H1 (cell line): ENCODE results near the gene TNFRSF18. TPM values are rescaled to one million over a fixed set of nuclear protein-coding genes. Genes with fewer than 3 reads are reported as not detected.

Source experiments
- CTCF ChIA-PET: fragments of 300-600 bp; sonication (Branson Sonifier 250); formaldehyde crosslinking; loops from one replicate; lab custom pipeline; 2021; ENCODE audit not compliant: partially characterized antibody; lab: Charles Lee
- POLR2A ChIA-PET: fragments of 300-600 bp; sonication (Branson Sonifier 250); formaldehyde crosslinking; loops from one replicate; lab custom pipeline; 2021; ENCODE audit warnings: inconsistent platforms; ENCODE audit not compliant: partially characterized antibody; lab: Charles Lee
- DNase-seq, 2 experiments: peaks; one replicate each; pipeline versions ENCODE4 v3.0.0 to v3.0.0-alpha.2; 2010 to 2022; ENCODE audit warnings: low spot score in 2 of 2, low read depth in 1 of 2, mixed read lengths in 1 of 2
- FAIRE-seq: peaks from 2 replicates; lab custom pipeline; 2011; peaks lifted over from hg19 to GRCh38; lab: Jason Lieb, UNC
- H2AFZ ChIP-seq: 2 replicates; pipeline ENCODE4 v1.8.1; 2012; ENCODE audit warnings: low read length, inconsistent platforms
- H2AK5ac ChIP-seq: 2 replicates; pipeline ENCODE4 v1.6.1; 2013; ENCODE audit warnings: low read depth, low read length
- H2BK120ac ChIP-seq: replicated peaks from 2 replicates; pipeline ENCODE3; 2013; ENCODE audit warnings: low read depth, low read length, inconsistent platforms
- H2BK12ac ChIP-seq: 2 replicates; pipeline ENCODE4 v1.6.1; 2013; ENCODE audit warnings: low read depth, low read length
- H2BK15ac ChIP-seq: 2 replicates; pipeline ENCODE4 v1.6.1; 2013; ENCODE audit warnings: low read length
- H2BK20ac ChIP-seq: 2 replicates; pipeline ENCODE4 v1.6.1; 2013; ENCODE audit warnings: low read length
- H2BK5ac ChIP-seq: 2 replicates; pipeline ENCODE4 v1.6.1; 2013; ENCODE audit warnings: low read depth, low read length
- H3K14ac ChIP-seq: 2 replicates; pipeline ENCODE4 v1.6.1; 2013; ENCODE audit warnings: inconsistent platforms; ENCODE audit not compliant: insufficient read length
- H3K18ac ChIP-seq: 2 replicates; pipeline ENCODE4 v1.6.1; 2013; ENCODE audit warnings: low read length; ENCODE audit errors: extremely low read depth
- H3K23ac ChIP-seq: 2 replicates; pipeline ENCODE4 v1.6.1; 2013; ENCODE audit warnings: inconsistent platforms; ENCODE audit not compliant: insufficient read length
- H3K23me2 ChIP-seq: 2 replicates; pipeline ENCODE4 v1.6.1; 2013; ENCODE audit warnings: low read depth, low read length
- H3K27ac ChIP-seq: 2 replicates; pipeline ENCODE4 v1.6.1; 2011; ENCODE audit warnings: low read depth, low read length, inconsistent platforms
- H3K27me3 ChIP-seq, 4 experiments: replicated peaks in 1 of 4; 1 replicate in 1 of 4; 2 replicates in 3 of 4; pipeline versions ENCODE4 v1.6.1 to v1.8.1; 2011 to 2013; ENCODE audit warnings: low read length in 3 of 4, mild to moderate bottlenecking in 3 of 4, inconsistent platforms in 2 of 4, mixed read lengths in 2 of 4, moderate library complexity in 1 of 4; ENCODE audit not compliant: control insufficient read depth in 3 of 4, insufficient read depth in 3 of 4; ENCODE audit errors: extremely low read depth in 1 of 4
- H3K36me3 ChIP-seq, 4 experiments: 2 replicates each; pipeline versions ENCODE4 v1.6.1 to v1.8.1; 2011 to 2013; ENCODE audit warnings: mild to moderate bottlenecking in 4 of 4, low read length in 3 of 4, moderate library complexity in 2 of 4, control low read depth in 1 of 4, inconsistent platforms in 1 of 4; ENCODE audit not compliant: insufficient read depth in 4 of 4, control insufficient read depth in 2 of 4
- H3K4ac ChIP-seq: replicated peaks from 2 replicates; pipeline ENCODE3; 2013; ENCODE audit warnings: low read length, low read depth, mixed read lengths, inconsistent platforms; ENCODE audit not compliant: insufficient read length
- H3K4me1 ChIP-seq, 4 experiments: replicated peaks in 1 of 4; 1 replicate in 1 of 4; 2 replicates in 3 of 4; pipeline versions ENCODE4 v1.6.1 to v1.8.1; 2011 to 2013; ENCODE audit warnings: low read length in 3 of 4, inconsistent platforms in 2 of 4, mixed read lengths in 1 of 4; ENCODE audit not compliant: insufficient read depth in 4 of 4, control insufficient read depth in 3 of 4
- H3K4me2 ChIP-seq, 2 experiments: 2 replicates each; pipeline versions ENCODE4 v1.6.1 to v1.8.1; 2011 to 2013; ENCODE audit warnings: low read depth in 2 of 2, low read length in 2 of 2, control low read depth in 1 of 2, inconsistent platforms in 1 of 2, mild to moderate bottlenecking in 1 of 2; ENCODE audit not compliant: insufficient read depth in 1 of 2
- H3K4me3 ChIP-seq, 4 experiments: fragments of 200-600, 300-600 bp in 1 of 4; sonication (generic), shearing (Covaris generic), sonication (Bioruptor Twin) in 1 of 4; 2 replicates each; pipeline versions ENCODE4 v1.5.1 to v1.8.1; 2011 to 2016; ENCODE audit warnings: low read length in 4 of 4, low read depth in 3 of 4, control low read depth in 2 of 4, inconsistent platforms in 2 of 4, mild to moderate bottlenecking in 2 of 4, mixed read lengths in 1 of 4, moderate library complexity in 1 of 4; ENCODE audit not compliant: insufficient read depth in 2 of 4; ENCODE audit errors: extremely low read depth in 1 of 4
- H3K56ac ChIP-seq: replicated peaks from 2 replicates; pipeline ENCODE3; 2013; ENCODE audit warnings: low read depth, mild to moderate bottlenecking, mixed read lengths, low read length, inconsistent platforms; ENCODE audit not compliant: insufficient read length
- H3K79me1 ChIP-seq: 2 replicates; pipeline ENCODE4 v1.6.1; 2013; ENCODE audit warnings: low read depth, low read length, control low read depth
- H3K79me2 ChIP-seq, 2 experiments: 2 replicates each; pipeline versions ENCODE4 v1.6.1 to v1.8.1; 2012 to 2013; ENCODE audit warnings: low read length in 2 of 2, mild to moderate bottlenecking in 2 of 2, inconsistent platforms in 1 of 2; ENCODE audit not compliant: insufficient read depth in 2 of 2, control insufficient read depth in 1 of 2
- H3K9ac ChIP-seq, 4 experiments: replicated peaks in 1 of 4; 1 replicate in 1 of 4; 2 replicates in 3 of 4; pipeline versions ENCODE4 v1.6.1 to v1.8.1; 2011 to 2013; ENCODE audit warnings: low read depth in 3 of 4, low read length in 3 of 4, control low read depth in 2 of 4, mild to moderate bottlenecking in 2 of 4, moderate library complexity in 2 of 4, inconsistent platforms in 1 of 4; ENCODE audit errors: extremely low read depth in 1 of 4
- H3K9me3 ChIP-seq, 2 experiments: 2 replicates each; pipeline versions ENCODE4 v1.6.1 to v1.8.1; 2012 to 2013; ENCODE audit warnings: mild to moderate bottlenecking in 2 of 2, moderate library complexity in 2 of 2, control low read depth in 1 of 2, inconsistent platforms in 1 of 2, low read depth in 1 of 2, low read length in 1 of 2, mixed read lengths in 1 of 2; ENCODE audit not compliant: insufficient read depth in 2 of 2
- H4K20me1 ChIP-seq, 2 experiments: replicated peaks in 1 of 2; 2 replicates each; pipeline versions ENCODE3 to v1.8.1; 2011 to 2013; ENCODE audit warnings: inconsistent platforms in 2 of 2, low read length in 2 of 2, mild to moderate bottlenecking in 1 of 2; ENCODE audit not compliant: insufficient read depth in 2 of 2, control insufficient read depth in 1 of 2
- H4K5ac ChIP-seq: 2 replicates; pipeline ENCODE4 v1.6.1; 2013; ENCODE audit warnings: low read length, low read depth, mixed read lengths, inconsistent platforms; ENCODE audit not compliant: insufficient read length
- H4K8ac ChIP-seq: 2 replicates; pipeline ENCODE4 v1.8.0; 2013; ENCODE audit warnings: mild to moderate bottlenecking, moderate library complexity, low read length, inconsistent platforms; ENCODE audit not compliant: insufficient read depth; ENCODE audit errors: extremely low read depth
- H4K91ac ChIP-seq: replicated peaks from 2 replicates; pipeline ENCODE3; 2013; ENCODE audit warnings: low read length, mixed read lengths, inconsistent platforms; ENCODE audit not compliant: insufficient read length
- ASH2L ChIP-seq: fragments of 200-600, 300-600 bp; sonication (generic); IDR thresholded peaks from one replicate; pipeline ENCODE4 v1.7.1; 2017; ENCODE audit warnings: low read length
- BACH1 ChIP-seq: IDR thresholded peaks from 2 replicates; pipeline ENCODE4 v1.6.1; 2012; ENCODE audit warnings: low read length, improper control_type of control experiment
- HDAC6 ChIP-seq: IDR thresholded peaks from one replicate; pipeline ENCODE4 v1.7.1; 2012; ENCODE audit warnings: low read depth, mild to moderate bottlenecking, inconsistent platforms, low read length, moderate library complexity
- RAD21 ChIP-seq, 2 experiments: IDR thresholded peaks in 1 of 2; conservative IDR thresholded peaks in 1 of 2; 2 replicates each; pipeline ENCODE4 v1.6.1; 2011; ENCODE audit warnings: low read depth in 2 of 2, low read length in 2 of 2, improper control_type of control experiment in 1 of 2, inconsistent platforms in 1 of 2, mild to moderate bottlenecking in 1 of 2, moderate library complexity in 1 of 2
- WGBS, 2 experiments: shearing (Covaris generic) in 1 of 2; methylation state at CpG; one replicate each; pipeline versions ENCODE4 v1.1.6 to v1.1.7; 2013 to 2015; ENCODE audit warnings: low lambda C conversion rate in 2 of 2, mixed read lengths in 2 of 2, inconsistent platforms in 1 of 2, low coverage in 1 of 2, missing lambda C conversion rate in 1 of 2; ENCODE audit not compliant: insufficient replicate concordance in 2 of 2, insufficient coverage in 1 of 2, insufficient read length in 1 of 2; ENCODE audit errors: extremely low coverage in 1 of 2, missing lambda C conversion rate in 1 of 2; 5-methylcytosine and 5-hydroxymethylcytosine counted together
- polyA plus RNA-seq, 7 experiments: library from polyadenylated mRNA; depleted of rRNA in 3 of 7; stranded (reverse) in 5 of 7; unstranded in 2 of 7; fragments of >200 nt in 5 of 7; fragments of 200-250 nt in 2 of 7; gene quantifications; 1 replicate in 5 of 7; 2 replicates in 1 of 7; 4 replicates in 1 of 7; pipeline versions ENCODE4 v1.2.1 to v1.2.3, GENCODE V29; 2011 to 2013; ENCODE audit warnings: missing spikeins in 2 of 7, mixed read lengths in 2 of 7
- total RNA-seq: library from RNA; stranded (reverse); fragmentation: NEBNext Ultra II Directional; extraction: Animal tissue kit (Norgen Biotek cat#: 25700); gene quantifications from 2 replicates; pipeline ENCODE4 v1.2.1, GENCODE V29; 2021
- TF ChIP-seq, protein P1 (sequence below): IDR thresholded peaks from 2 replicates; pipeline ENCODE4 v1.6.1; 2012; ENCODE audit warnings: inconsistent platforms
- TF ChIP-seq, protein P2 (sequence below), 3 experiments: IDR thresholded peaks; 1 replicate in 2 of 3; 2 replicates in 1 of 3; pipeline versions ENCODE4 v1.5.1 to v1.6.1; 2011; ENCODE audit warnings: low read length in 3 of 3, mild to moderate bottlenecking in 3 of 3, inconsistent platforms in 2 of 3, low read depth in 1 of 3, moderate library complexity in 1 of 3; ENCODE audit not compliant: insufficient read depth in 1 of 3; ENCODE audit errors: control extremely low read depth in 1 of 3

TNFRSF18 gene
- total and polyA plus RNA-seq, 2 of the 8 experiments (the other 6 are each of a cell fraction or from before 2014, with no cell fraction given) = 1.5 to 2.5 TPM

DNA sequence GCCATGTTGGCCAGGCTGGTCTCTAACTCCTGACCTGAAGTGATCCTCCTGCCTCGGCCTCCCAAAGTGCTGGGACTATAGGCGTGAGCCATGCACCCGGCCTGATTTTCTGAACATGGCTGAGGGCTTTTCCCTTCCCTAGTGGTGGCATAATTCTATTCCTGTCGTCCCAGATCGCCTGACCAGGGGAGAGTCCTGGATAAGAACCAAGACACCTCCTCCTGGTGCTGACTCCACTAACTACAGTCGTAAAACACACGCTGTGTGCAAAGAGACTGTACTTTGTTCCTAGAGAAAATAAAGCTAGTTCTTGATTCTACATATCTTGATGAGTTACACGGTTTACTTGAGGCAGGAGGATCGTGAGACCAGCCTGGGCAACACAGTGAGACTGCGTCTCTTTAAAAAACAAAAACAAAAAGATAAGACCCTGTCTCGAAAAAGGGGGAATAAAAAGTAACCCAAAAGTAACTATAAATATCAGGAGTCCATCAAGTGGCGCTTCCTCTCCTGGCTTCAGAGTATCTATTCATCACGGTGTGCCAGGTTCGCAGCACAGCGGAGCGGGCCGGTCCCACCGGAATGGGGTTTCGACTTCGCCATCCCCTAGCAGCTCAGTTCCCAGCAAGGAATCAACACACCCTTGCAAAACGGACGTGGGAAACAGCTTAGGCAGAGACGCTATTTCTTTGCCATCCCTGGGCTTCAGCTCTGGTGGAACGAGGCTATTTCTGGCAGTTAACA is 24.4 kb upstream of the TNFRSF18 start:
- DNase-seq = no peak
- FAIRE-seq = no peak
- H2AFZ ChIP-seq = 0 out of 2 replicates have a peak overlapping the region, but pooled peaks have one; percentile 21

More for the DNA sequence above, 24.4 kb upstream of the TNFRSF18 start:
- peak overlapping the region in 3 of 4 experiments; percentile 58 to 89 (median 72); a peak in 6 of 7 replicates for H3K9ac ChIP-seq
- peaks cover 2 to 22% (median 4%) of the 10 kb centered on the region in 4 experiments; a peak in 4 of 8 replicates for H3K36me3 ChIP-seq
- peak overlapping the region; percentile 81 to 88 for H3K4me2 ChIP-seq
- no peak overlapping the region for H2BK20ac ChIP-seq
- no peak overlapping the region for H3K23ac ChIP-seq
- H3K23me2 ChIP-seq = peaks cover 7% of the 10 kb centered on the region
- WGBS, 2 experiments = 45% methylated on average over 24 of the region's 24 CpGs; no CpG with 5 or more reads in 1 of the 2 experiments
- peaks cover 41% of the 10 kb centered on the region for H3K79me1 ChIP-seq
- no peak overlapping the region for H4K5ac ChIP-seq
- peak overlapping the region; percentile 11; the same call in 1 of the 2 replicates for H2BK12ac ChIP-seq
- peak overlapping the region; percentile 86 to 92 (median 90) for H3K4me3 ChIP-seq
- H2BK120ac ChIP-seq = no peak overlapping the region
- no peak overlapping the region for H3K27ac ChIP-seq
- H2AK5ac ChIP-seq = peak overlapping the region; percentile 16; the same call in 1 of the 2 replicates
- no peak overlapping the region for H3K4ac ChIP-seq
- peaks cover 0 to 9% of the 10 kb centered on the region in 2 experiments; a peak in 2 of 4 replicates for H3K9me3 ChIP-seq
- H3K79me2 ChIP-seq = peaks cover 6 to 42% of the 10 kb centered on the region in 2 experiments; a peak in 3 of 4 replicates
- ChIA-PET CTCF (interaction anchor here (0.6 to 1.6 kb wide), 12 partner anchors 9 to 246 kb away, joined by 3 to 6 read pairs (median 4); partner anchors contain the start of gene RNF223), POLR2A (interaction anchor here (0.7 to 2.3 kb wide), 15 partner anchors 8 to 206 kb away, joined by 3 to 12 read pairs (median 4); partner anchors contain the start of gene TNFRSF18)
- H3K14ac ChIP-seq = no peak overlapping the region
- no peak overlapping the region for H2BK15ac ChIP-seq
- H4K20me1 ChIP-seq = peaks cover 2 to 33% of the 10 kb centered on the region in 2 experiments
- H4K8ac ChIP-seq = no peak overlapping the region
- no peak overlapping the region for H4K91ac ChIP-seq
- H3K56ac ChIP-seq = no peak overlapping the region
- H3K4me1 ChIP-seq = peaks cover 0 to 6% (median under 1%) of the 10 kb centered on the region in 4 experiments; a peak in 4 of 7 replicates
- TF ChIP-seq BACH1 (no peak), ASH2L (no peak), HDAC6 (no peak), RAD21 (IDR thresholded peaks at IDR 0.05 in 1 of 2, conservative IDR thresholded peaks at IDR 0.05 in 1 of 2; ENCODE audit: low read depth in 2 of 2, low read length in 2 of 2) (peak; percentile 8 to 32; a peak in 2 of 4 replicates)
- TF ChIP-seq, protein P1, sequence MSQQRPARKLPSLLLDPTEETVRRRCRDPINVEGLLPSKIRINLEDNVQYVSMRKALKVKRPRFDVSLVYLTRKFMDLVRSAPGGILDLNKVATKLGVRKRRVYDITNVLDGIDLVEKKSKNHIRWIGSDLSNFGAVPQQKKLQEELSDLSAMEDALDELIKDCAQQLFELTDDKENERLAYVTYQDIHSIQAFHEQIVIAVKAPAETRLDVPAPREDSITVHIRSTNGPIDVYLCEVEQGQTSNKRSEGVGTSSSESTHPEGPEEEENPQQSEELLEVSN = no peak
- TF ChIP-seq, protein P2, sequence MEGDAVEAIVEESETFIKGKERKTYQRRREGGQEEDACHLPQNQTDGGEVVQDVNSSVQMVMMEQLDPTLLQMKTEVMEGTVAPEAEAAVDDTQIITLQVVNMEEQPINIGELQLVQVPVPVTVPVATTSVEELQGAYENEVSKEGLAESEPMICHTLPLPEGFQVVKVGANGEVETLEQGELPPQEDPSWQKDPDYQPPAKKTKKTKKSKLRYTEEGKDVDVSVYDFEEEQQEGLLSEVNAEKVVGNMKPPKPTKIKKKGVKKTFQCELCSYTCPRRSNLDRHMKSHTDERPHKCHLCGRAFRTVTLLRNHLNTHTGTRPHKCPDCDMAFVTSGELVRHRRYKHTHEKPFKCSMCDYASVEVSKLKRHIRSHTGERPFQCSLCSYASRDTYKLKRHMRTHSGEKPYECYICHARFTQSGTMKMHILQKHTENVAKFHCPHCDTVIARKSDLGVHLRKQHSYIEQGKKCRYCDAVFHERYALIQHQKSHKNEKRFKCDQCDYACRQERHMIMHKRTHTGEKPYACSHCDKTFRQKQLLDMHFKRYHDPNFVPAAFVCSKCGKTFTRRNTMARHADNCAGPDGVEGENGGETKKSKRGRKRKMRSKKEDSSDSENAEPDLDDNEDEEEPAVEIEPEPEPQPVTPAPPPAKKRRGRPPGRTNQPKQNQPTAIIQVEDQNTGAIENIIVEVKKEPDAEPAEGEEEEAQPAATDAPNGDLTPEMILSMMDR (IDR thresholded peaks at IDR 0.05; ENCODE audit: control extremely low read depth in 1 of 3, insufficient read depth in 1 of 3, low read depth in 1 of 3, low read length in 3 of 3) = peak in 2 of 3 experiments; percentile 21 to 22; a peak in 2 of 4 replicates
- peak overlapping the region; percentile 60; the same call in 1 of the 2 replicates for H3K18ac ChIP-seq
- peak overlapping the region; percentile 15; the same call in 1 of the 2 replicates for H2BK5ac ChIP-seq
- H3K27me3 ChIP-seq = no peaks in the 10 kb centered on the region; a peak in 1 of 7 replicates
